ENCODE results near the gene PEX7. TPM values are rescaled to one million over a fixed set of nuclear protein-coding genes. Genes with fewer than 3 reads are reported as not detected.
"Not testable (repeated sequence)": the region's sequence is repeated elsewhere in the genome, so short reads cannot be mapped to it uniquely, and the experiment has no call there.

PEX7 gene
- total and polyA plus RNA-seq, 8 donors, result 2.7 to 38.5 (median 14.6) TPM; not detected in 1

DNA sequence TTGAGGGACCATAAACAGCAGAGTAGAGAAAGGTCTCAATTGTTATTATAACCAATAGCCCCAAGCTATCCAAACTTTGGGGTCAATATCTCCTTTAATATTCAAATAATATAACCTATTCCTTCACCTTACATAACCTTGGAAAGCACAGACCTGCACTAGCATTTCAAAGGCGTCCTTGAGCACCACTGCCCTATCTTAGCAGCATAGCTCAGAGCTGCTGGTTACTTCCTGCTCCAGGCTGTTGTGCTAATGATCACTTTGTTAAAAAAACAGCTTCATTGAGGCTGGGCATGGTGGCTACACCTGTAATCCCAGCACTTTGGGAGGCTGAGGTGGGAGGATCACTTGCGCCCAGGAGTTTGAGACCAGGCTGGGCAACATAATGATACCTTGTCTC is 110.2 kb downstream of the PEX7 start:
- WGBS, 5 donors, result 66 to 83% (median 76%) methylated on average over 2 of the region's 2 CpGs
- Histone ChIP-seq H3K4me3 (no peak overlapping the region), H3K4me1 (peaks cover 0 to 5% (median 0%) of the 10 kb centered on the region in 4 donors), H3K27me3 (no peaks in the 10 kb centered on the region), H3K9me3 (no peaks in the 10 kb centered on the region), H3K36me3 (no peaks in the 10 kb centered on the region), H3K27ac (no peak overlapping the region)
- no peak for DNase-seq
- TF ChIP-seq, protein P1, sequence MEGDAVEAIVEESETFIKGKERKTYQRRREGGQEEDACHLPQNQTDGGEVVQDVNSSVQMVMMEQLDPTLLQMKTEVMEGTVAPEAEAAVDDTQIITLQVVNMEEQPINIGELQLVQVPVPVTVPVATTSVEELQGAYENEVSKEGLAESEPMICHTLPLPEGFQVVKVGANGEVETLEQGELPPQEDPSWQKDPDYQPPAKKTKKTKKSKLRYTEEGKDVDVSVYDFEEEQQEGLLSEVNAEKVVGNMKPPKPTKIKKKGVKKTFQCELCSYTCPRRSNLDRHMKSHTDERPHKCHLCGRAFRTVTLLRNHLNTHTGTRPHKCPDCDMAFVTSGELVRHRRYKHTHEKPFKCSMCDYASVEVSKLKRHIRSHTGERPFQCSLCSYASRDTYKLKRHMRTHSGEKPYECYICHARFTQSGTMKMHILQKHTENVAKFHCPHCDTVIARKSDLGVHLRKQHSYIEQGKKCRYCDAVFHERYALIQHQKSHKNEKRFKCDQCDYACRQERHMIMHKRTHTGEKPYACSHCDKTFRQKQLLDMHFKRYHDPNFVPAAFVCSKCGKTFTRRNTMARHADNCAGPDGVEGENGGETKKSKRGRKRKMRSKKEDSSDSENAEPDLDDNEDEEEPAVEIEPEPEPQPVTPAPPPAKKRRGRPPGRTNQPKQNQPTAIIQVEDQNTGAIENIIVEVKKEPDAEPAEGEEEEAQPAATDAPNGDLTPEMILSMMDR (IDR thresholded peaks at IDR 0.05), result no peak
- TF ChIP-seq EP300 (IDR thresholded peaks at IDR 0.05), result no peak
- TF ChIP-seq POLR2AphosphoS5 (IDR thresholded peaks at IDR 0.05), result no peak
- no peak for TF ChIP-seq POLR2A (IDR thresholded peaks at IDR 0.05)
- intact Hi-C loops (cut with DNase I; ENCODE audit: low total_unique reads), result no loop called here

DNA sequence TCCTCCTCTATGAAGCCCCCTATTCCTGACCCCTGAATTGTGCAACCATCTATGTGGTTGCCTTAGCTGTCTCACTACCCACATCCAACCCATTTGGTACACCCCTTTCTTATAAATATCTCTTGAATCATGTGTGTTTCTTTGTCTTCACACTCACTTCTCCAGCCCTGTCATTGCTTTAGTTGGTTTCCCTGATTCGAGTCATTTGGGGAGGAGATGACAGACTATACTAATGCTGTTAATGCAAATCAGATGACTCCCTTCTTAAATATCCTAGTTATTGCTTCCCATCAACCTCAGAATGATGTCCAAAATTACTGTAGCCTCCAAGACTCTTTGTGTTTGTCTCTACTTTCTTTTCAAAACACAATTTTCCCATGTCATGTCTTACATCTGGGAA is 122.7 kb downstream of the PEX7 start:
- no peak for DNase-seq
- no peaks in the 10 kb centered on the region for H3K36me3 ChIP-seq
- H3K9me3 ChIP-seq, result no peaks in the 10 kb centered on the region
- H3K4me3 ChIP-seq, result no peak overlapping the region
- WGBS, 5 donors, result 62 to 89% (median 80%) methylated on average over 1 of the region's 1 CpG
- TF ChIP-seq, protein P1 (IDR thresholded peaks at IDR 0.05), result no peak
- TF ChIP-seq POLR2AphosphoS5 (IDR thresholded peaks at IDR 0.05), result no peak
- intact Hi-C loops (cut with DNase I; ENCODE audit: low total_unique reads), result no loop called here
- no peak overlapping the region for H3K27ac ChIP-seq
- H3K27me3 ChIP-seq, result no peaks in the 10 kb centered on the region
- H3K4me1 ChIP-seq, result no peaks in the 10 kb centered on the region

DNA sequence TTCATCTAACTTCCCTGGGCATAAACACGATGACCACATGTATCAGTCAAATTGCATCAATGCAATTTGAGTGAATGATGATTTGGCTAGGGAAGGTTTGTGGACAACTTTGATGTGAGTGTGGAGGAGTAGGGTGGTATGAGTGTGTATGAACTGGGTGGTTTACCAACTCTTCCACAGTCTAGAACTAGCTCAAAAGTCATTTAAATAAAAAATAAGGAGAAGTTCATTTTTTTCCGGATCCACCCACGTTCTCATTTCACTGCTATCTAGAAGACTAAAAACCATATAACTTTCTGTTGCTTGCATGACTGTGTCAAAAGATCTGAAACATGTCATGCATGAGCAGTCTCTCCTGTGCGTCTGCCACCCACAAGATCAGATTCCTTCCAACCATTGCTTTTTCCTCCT is 123.3 kb downstream of the PEX7 start:
- no peak for DNase-seq
- H3K9me3 ChIP-seq, result no peaks in the 10 kb centered on the region
- intact Hi-C loops (cut with DNase I; ENCODE audit: low total_unique reads), result no loop called here
- no peaks in the 10 kb centered on the region for H3K36me3 ChIP-seq
- H3K4me3 ChIP-seq, result no peak overlapping the region
- H3K27me3 ChIP-seq, result no peaks in the 10 kb centered on the region
- TF ChIP-seq POLR2A (IDR thresholded peaks at IDR 0.05) (no peak), EP300 (IDR thresholded peaks at IDR 0.05) (no peak), POLR2AphosphoS5 (IDR thresholded peaks at IDR 0.05) (no peak)
- TF ChIP-seq, protein P1 (IDR thresholded peaks at IDR 0.05), result no peak
- no peak overlapping the region for H3K27ac ChIP-seq
- 84 to 89% (median 87%) methylated on average over 4 of the region's 4 CpGs for WGBS, 5 donors
- H3K4me1 ChIP-seq, result peaks cover 0 to 4% (median 0%) of the 10 kb centered on the region in 4 donors

DNA sequence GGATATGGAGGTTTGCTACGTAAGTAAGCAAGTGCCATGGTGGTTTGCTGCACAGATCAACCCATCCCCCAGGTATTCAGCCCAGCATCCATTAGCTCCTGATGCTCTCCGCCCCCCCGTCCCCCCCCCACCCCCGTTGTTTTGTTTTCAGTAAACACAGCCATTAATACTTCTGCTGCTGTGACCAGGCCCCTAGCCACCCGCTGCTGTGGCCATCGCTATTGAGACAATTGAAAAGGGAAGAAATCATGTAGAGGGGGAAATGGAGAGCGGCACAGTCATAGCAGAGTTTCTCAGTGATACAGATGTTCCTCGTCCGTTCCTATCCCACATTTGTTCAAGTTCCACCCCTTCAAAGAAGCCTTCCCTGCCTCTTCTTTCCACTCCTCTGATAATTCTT is 124.6 kb downstream of the PEX7 start:
- H3K4me3 ChIP-seq, result no peak overlapping the region

DNA sequence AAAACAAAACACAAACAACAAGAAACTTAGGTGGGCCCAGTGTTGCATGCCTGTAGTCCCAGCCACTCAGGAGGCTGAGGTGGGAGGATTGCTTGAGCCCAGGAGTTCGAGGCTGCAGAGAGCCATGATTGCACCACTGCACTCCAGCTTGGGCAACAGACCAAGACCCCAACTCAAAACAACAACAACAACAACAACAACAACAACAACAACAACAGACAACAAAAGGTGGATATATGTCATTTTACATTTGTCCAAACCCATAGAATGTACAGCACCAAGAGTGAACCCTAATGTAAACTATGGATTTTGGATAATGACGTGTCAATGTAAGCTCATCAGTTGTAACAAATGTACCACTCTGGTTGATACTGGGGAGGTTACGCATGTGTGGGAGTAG is 127.6 kb downstream of the PEX7 start:
- intact Hi-C loops (cut with DNase I; ENCODE audit: low total_unique reads); H3K36me3 ChIP-seq; H3K4me1 ChIP-seq; H3K4me3 ChIP-seq; H3K27ac ChIP-seq; H3K27me3 ChIP-seq; H3K9me3 ChIP-seq; DNase-seq: not testable (repeated sequence)
- WGBS, 5 donors, result 87 to 96% (median 93%) methylated on average over 3 of the region's 3 CpGs

More for the DNA sequence above, 124.6 kb downstream of the PEX7 start:
- H3K36me3 ChIP-seq, result no peaks in the 10 kb centered on the region
- peaks cover 0 to 5% (median 0%) of the 10 kb centered on the region in 4 donors for H3K4me1 ChIP-seq
- no peak for TF ChIP-seq POLR2A (IDR thresholded peaks at IDR 0.05)
- TF ChIP-seq, protein P1 (IDR thresholded peaks at IDR 0.05), result no peak
- TF ChIP-seq EP300 (IDR thresholded peaks at IDR 0.05), result no peak
- intact Hi-C loops (cut with DNase I; ENCODE audit: low total_unique reads), result no loop called here
- DNase-seq, result no peak
- no peaks in the 10 kb centered on the region for H3K27me3 ChIP-seq
- H3K9me3 ChIP-seq, result no peaks in the 10 kb centered on the region
- H3K27ac ChIP-seq, result no peak overlapping the region
- WGBS, 5 donors, result 53 to 67% (median 61%) methylated on average over 9 of the region's 9 CpGs

All from stomach (tissue), 9 donors.